Activated naive CD4-positive, alpha-beta T cell treated with anti-CD3 and anti-CD28 coated beads, Interleukin-2, amount 10 ng/mL, durations not matched to agents 7 days and 5 days (primary cell): ENCODE results near the gene TFB1M.
"Not testable (repeated sequence)": the region's sequence is repeated elsewhere in the genome, so short reads cannot be mapped to it uniquely, and the experiment has no call there.

Source experiments
- CTCF ChIA-PET: fragments of 350-600 bp; sonication (Branson Sonifier 250); formaldehyde crosslinking; loops from one replicate; lab custom pipeline; 2021; ENCODE audit warnings: antibody characterized with exemption; lab: Charles Lee
- DNase-seq: peaks from one replicate; pipeline ENCODE4 v3.0.0-alpha.2; 2020
- H3K27ac Mint-ChIP-seq: one replicate; pipeline ENCODE4 v1.8.0; 2021; ENCODE audit warnings: mild to moderate bottlenecking, moderate library complexity, mixed read lengths
- H3K27me3 Mint-ChIP-seq: one replicate; pipeline ENCODE4 v1.8.0; 2021; ENCODE audit warnings: mild to moderate bottlenecking, mixed read lengths
- H3K36me3 Mint-ChIP-seq: one replicate; pipeline ENCODE4 v1.8.0; 2021; ENCODE audit warnings: mixed read lengths
- H3K4me1 Mint-ChIP-seq: one replicate; pipeline ENCODE4 v1.8.0; 2021; ENCODE audit warnings: mixed read lengths
- H3K4me3 Mint-ChIP-seq: one replicate; pipeline ENCODE4 v1.8.0; 2021; ENCODE audit warnings: mild to moderate bottlenecking, moderate library complexity, mixed read lengths
- H3K9me3 Mint-ChIP-seq: one replicate; pipeline ENCODE4 v1.8.0; 2021; ENCODE audit warnings: mixed read lengths

Gene TFB1M

GRCh38 chr6:155325700-155326516 lies 11.6 kb upstream of the TFB1M start:
- Mint-ChIP-seq H3K4me3 (no peak overlapping the region), H3K27me3 (no peaks in the 10 kb centered on the region), H3K36me3 (no peaks in the 10 kb centered on the region), H3K27ac (no peak overlapping the region), H3K9me3 (no peaks in the 10 kb centered on the region), H3K4me1 (peaks cover 17% of the 10 kb centered on the region)
- DNase-seq = no peak
- CTCF ChIA-PET = interaction anchor here (1.8 kb wide), 1 partner anchor 148 kb away, joined by 5 read pairs; no protein-coding TSS in a partner anchor

DNA sequence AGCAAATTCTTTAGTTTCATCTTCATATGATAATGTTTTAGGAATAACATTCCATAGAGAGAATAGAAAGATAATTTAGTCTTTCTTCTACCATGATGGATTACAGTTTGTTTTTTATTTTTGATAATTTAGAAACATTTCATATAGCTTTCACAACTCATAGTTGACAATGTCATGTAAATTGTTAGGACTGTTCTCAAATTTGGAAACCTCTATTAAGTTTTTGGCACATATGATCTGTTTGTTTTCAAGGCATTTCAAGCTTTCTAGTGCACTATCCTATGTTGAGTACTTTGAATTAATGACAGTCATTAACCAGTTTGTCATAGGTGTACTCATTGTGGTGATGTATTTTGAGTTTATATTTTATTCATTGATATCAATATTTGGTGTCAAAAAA lies 10.7 kb upstream of the TFB1M start:
- no peak overlapping the region for H3K27ac Mint-ChIP-seq
- H3K9me3 Mint-ChIP-seq = no peaks in the 10 kb centered on the region
- no peaks in the 10 kb centered on the region for H3K36me3 Mint-ChIP-seq
- CTCF ChIA-PET = no interaction called here
- no peak for DNase-seq
- no peak overlapping the region for H3K4me3 Mint-ChIP-seq
- peaks cover under 1% of the 10 kb centered on the region for H3K27me3 Mint-ChIP-seq
- peaks cover 18% of the 10 kb centered on the region for H3K4me1 Mint-ChIP-seq

DNA sequence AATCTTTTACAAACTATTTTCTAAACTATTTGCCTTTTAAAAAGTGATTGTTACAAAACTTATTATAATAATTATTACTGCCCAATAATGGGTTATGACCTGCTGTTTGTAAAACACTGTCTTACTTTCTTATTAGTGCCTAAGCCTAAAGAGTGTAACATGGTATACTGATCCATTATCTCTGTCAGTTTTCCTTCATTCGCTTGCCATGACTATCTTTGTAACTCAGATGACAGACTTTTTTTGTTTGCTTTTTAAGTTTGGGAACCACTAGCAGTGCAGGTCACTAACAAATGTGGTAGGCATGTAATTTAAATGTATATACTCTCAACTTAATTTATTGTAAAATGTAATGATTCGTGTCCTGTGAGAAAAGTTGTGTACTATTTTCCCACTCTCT lies 9.9 kb upstream of the TFB1M start:
- Mint-ChIP-seq H3K4me1 (peaks cover 22% of the 10 kb centered on the region), H3K27ac (no peak overlapping the region), H3K4me3 (no peak overlapping the region), H3K9me3 (no peaks in the 10 kb centered on the region), H3K27me3 (peaks cover 7% of the 10 kb centered on the region), H3K36me3 (no peaks in the 10 kb centered on the region)
- CTCF ChIA-PET = no interaction called here
- no peak for DNase-seq

- Mint-ChIP-seq H3K9me3 (no peaks in the 10 kb centered on the region), H3K27me3 (peaks cover 7% of the 10 kb centered on the region), H3K27ac (no peak overlapping the region), H3K4me3 (no peak overlapping the region), H3K4me1 (peaks cover 18% of the 10 kb centered on the region), H3K36me3 (no peaks in the 10 kb centered on the region)
- no peak for DNase-seq
- CTCF ChIA-PET = interaction anchor here (0.9 to 1.0 kb wide), 2 partner anchors 12 to 142 kb away, joined by 3 to 5 read pairs; no protein-coding TSS in a partner anchor
Measured at GRCh38 chr6:155319902-155320301, 5.6 kb upstream of the TFB1M start.

DNA sequence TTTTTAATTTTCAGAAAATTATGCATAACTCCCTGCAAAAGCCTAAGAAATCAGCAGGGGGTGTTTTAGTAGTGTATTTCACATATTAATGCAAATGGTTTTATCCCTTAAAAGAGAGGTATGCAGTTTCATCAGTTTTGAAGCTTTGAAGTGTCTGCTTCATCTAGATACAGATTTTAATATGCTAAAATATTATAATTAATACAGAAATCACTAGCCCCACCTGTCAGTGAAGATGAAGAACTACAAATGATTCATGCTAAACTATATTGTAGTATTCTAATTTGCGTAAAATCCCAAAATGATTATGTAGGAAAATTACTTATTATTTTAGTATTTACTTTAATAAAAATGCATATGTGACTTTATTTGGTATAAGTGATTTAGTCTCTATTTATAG lies 2.9 kb upstream of the TFB1M start:
- H3K4me3 Mint-ChIP-seq = no peak overlapping the region
- CTCF ChIA-PET = interaction anchor here (0.6 to 5.1 kb wide), 10 partner anchors 10 to 389 kb away, joined by 3 to 51 read pairs (median 4); no protein-coding TSS in a partner anchor
- H3K27me3 Mint-ChIP-seq = peaks cover 7% of the 10 kb centered on the region
- H3K9me3 Mint-ChIP-seq = no peaks in the 10 kb centered on the region
- DNase-seq = no peak
- H3K27ac Mint-ChIP-seq = no peak overlapping the region
- H3K4me1 Mint-ChIP-seq = peaks cover 33% of the 10 kb centered on the region
- peaks cover 12% of the 10 kb centered on the region for H3K36me3 Mint-ChIP-seq

DNA sequence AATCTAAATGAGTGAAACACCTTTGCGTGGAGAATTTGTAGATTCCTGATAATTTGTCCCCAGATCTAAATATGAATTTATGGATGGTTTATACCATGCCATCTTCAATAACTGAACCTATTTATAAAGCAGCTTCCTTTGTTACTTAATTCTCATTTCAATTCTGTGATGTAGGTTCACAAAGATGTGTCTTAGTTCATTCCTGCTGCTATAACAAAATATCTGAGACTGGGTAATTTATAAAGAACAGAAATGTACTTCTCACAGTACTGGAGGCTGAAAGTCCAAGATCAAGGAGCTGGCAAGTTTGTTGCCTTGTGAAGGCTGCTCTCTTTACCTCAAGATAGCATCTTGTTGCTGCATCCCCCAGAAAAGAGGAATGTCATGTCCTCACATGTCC lies 2.1 kb upstream of the TFB1M start:
- H3K36me3 Mint-ChIP-seq = peaks cover 18% of the 10 kb centered on the region
- no peak overlapping the region for H3K27ac Mint-ChIP-seq
- H3K27me3 Mint-ChIP-seq = peaks cover 7% of the 10 kb centered on the region
- no peak for DNase-seq
- CTCF ChIA-PET = interaction anchor here (1.2 to 5.1 kb wide), 6 partner anchors 9 to 388 kb away, joined by 4 to 51 read pairs (median 6); no protein-coding TSS in a partner anchor
- H3K4me3 Mint-ChIP-seq = no peak overlapping the region
- H3K4me1 Mint-ChIP-seq = peaks cover 39% of the 10 kb centered on the region
- H3K9me3 Mint-ChIP-seq = no peaks in the 10 kb centered on the region

GRCh38 chr6:155315516-155315871 lies 1.2 kb upstream of the TFB1M start:
- CTCF ChIA-PET = interaction anchor here (0.8 to 5.1 kb wide), 9 partner anchors 19 to 640 kb away, joined by 3 to 51 read pairs (median 4); no protein-coding TSS in a partner anchor
- peak overlapping the region; percentile 98 for H3K4me3 Mint-ChIP-seq
- peaks cover 43% of the 10 kb centered on the region for H3K4me1 Mint-ChIP-seq
- peak overlapping the region; percentile 95 for H3K27ac Mint-ChIP-seq
- H3K36me3 Mint-ChIP-seq = peaks cover 24% of the 10 kb centered on the region
- peaks cover 7% of the 10 kb centered on the region for H3K27me3 Mint-ChIP-seq
- no peaks in the 10 kb centered on the region for H3K9me3 Mint-ChIP-seq
- no peak for DNase-seq

GRCh38 chr6:155314773-155315515 lies 660 bp upstream of the TFB1M start:
- Mint-ChIP-seq H3K4me3 (peak overlapping the region; percentile 98), H3K9me3 (no peaks in the 10 kb centered on the region), H3K4me1 (peaks cover 45% of the 10 kb centered on the region), H3K36me3 (peaks cover 27% of the 10 kb centered on the region), H3K27ac (peak overlapping the region; percentile 95), H3K27me3 (peaks cover 5% of the 10 kb centered on the region)
- DNase-seq = peak; percentile 65
- CTCF ChIA-PET = interaction anchor here (0.8 to 5.1 kb wide), 9 partner anchors 19 to 639 kb away, joined by 3 to 51 read pairs (median 4); no protein-coding TSS in a partner anchor

DNA sequence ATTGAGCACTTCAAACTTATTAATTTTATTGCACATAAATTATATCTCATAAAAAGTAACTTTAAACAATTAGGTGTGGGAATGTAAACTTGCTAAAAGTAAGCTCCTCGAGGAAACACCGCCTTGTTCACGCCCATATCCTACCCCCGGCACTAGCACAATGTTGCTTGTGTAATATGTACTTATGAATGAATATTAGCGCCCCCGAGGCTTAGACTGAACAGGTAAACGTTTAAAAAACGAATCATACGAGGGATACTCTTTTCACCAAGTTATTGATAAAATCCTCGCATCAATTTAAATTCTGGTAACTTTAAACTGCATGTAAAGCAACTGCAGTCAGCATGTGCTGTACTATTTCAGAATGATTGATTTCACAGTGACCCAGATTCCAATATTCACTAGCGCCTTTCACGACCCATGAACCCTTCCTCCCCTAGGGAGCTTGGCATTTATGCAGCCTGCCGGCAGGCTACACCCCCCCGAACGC lies 637 bp downstream of the TFB1M start:
- CTCF ChIA-PET = interaction anchor here (1.0 to 1.4 kb wide), 2 partner anchors 385 to 446 kb away, joined by 3 read pairs; no protein-coding TSS in a partner anchor
- Mint-ChIP-seq H3K36me3 (peaks cover 32% of the 10 kb centered on the region), H3K4me3 (peak overlapping the region; percentile 98), H3K27me3 (no peaks in the 10 kb centered on the region), H3K27ac (peak overlapping the region; percentile 95), H3K4me1 (peaks cover 45% of the 10 kb centered on the region), H3K9me3 (no peaks in the 10 kb centered on the region)
- DNase-seq = no peak

GRCh38 chr6:155312950-155313349 lies 1.3 kb downstream of the TFB1M start:
- H3K36me3 Mint-ChIP-seq = peaks cover 36% of the 10 kb centered on the region
- CTCF ChIA-PET = interaction anchor here (1.0 kb wide), 2 partner anchors 384 to 385 kb away, joined by 3 to 4 read pairs; no protein-coding TSS in a partner anchor
- H3K4me1 Mint-ChIP-seq = peaks cover 49% of the 10 kb centered on the region
- H3K9me3 Mint-ChIP-seq, DNase-seq, H3K27ac Mint-ChIP-seq, H3K27me3 Mint-ChIP-seq: not testable (repeated sequence)
- H3K4me3 Mint-ChIP-seq = peak overlapping the region; percentile 98

DNA sequence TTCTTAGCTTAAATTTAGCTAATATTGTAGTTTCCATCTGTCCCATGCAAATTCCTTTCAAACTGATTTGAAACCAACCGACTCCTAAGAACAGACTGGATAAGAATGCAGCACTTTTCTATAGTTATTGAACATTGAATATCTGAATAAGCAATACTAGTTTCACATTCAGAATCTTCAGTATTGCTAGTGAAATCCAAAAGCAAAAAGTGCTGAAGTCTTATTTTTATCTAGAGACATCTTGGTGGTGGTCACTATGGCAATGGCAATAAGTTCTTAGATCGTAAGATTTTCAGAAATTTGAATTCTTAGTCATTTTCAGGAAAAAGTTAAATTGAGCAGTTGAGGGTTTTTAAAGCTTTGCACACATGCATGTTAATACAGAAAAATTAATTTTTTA lies 2.7 kb downstream of the TFB1M start:
- H3K4me3 Mint-ChIP-seq = no peak overlapping the region
- H3K36me3 Mint-ChIP-seq = peaks cover 41% of the 10 kb centered on the region
- CTCF ChIA-PET = no interaction called here
- H3K27ac Mint-ChIP-seq = no peak overlapping the region
- DNase-seq = no peak
- H3K9me3 Mint-ChIP-seq = no peaks in the 10 kb centered on the region
- peaks cover 50% of the 10 kb centered on the region for H3K4me1 Mint-ChIP-seq
- H3K27me3 Mint-ChIP-seq = no peaks in the 10 kb centered on the region

DNA sequence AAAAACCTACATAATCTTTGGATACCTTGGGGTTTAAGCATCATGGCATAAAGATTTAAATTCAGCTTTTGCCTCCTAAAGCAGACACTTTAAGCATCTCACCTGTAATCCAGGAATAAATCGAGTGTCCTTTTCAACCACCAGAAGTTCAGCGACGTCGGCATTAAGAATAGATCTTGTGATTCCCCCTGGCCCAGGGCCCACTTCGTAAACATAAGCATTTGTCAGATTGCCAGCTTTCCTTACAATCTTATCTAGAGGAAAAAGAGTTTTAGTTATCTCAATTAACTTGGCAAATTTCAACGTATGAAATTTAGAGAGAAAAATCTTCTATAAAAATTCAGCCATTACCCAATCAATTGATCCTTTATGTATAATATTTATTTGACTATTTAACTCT lies 3.2 kb downstream of the TFB1M start:
- Mint-ChIP-seq H3K9me3 (no peaks in the 10 kb centered on the region), H3K36me3 (peaks cover 45% of the 10 kb centered on the region), H3K27ac (no peak overlapping the region), H3K27me3 (no peaks in the 10 kb centered on the region), H3K4me1 (peaks cover 47% of the 10 kb centered on the region), H3K4me3 (no peak overlapping the region)
- DNase-seq = no peak
- CTCF ChIA-PET = no interaction called here

DNA sequence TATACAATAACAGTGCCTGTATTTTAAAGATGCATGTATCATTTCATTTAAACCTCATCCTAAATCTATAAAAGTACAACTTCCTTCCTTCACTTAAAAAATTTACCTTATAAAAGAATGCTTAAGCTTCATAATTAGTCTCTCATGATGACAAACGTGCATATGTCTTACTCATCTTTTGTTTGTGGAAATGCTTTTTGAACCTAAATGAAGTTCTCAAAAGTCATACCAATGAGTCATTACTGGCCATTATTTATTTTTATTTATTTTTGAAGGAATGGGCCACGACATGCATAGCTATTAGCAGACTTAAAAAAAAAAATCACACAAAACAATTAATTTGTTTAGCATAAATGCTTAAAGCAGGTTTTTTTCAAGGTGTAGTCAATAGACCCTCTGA lies 3.7 kb downstream of the TFB1M start:
- Mint-ChIP-seq H3K36me3 (peaks cover 45% of the 10 kb centered on the region), H3K4me3 (no peak overlapping the region), H3K9me3 (no peaks in the 10 kb centered on the region), H3K27me3 (no peaks in the 10 kb centered on the region), H3K27ac (no peak overlapping the region), H3K4me1 (peaks cover 46% of the 10 kb centered on the region)
- DNase-seq = no peak
- CTCF ChIA-PET = no interaction called here

- Mint-ChIP-seq H3K4me3 (no peak overlapping the region), H3K36me3 (peaks cover 52% of the 10 kb centered on the region), H3K4me1 (peaks cover 36% of the 10 kb centered on the region), H3K27ac (no peak overlapping the region), H3K27me3 (no peaks in the 10 kb centered on the region), H3K9me3 (no peaks in the 10 kb centered on the region)
- CTCF ChIA-PET = no interaction called here
- no peak for DNase-seq
Measured at GRCh38 chr6:155309150-155309549, 5.1 kb downstream of the TFB1M start.
